ENCODE data around the gene ASIC2. TPM values are rescaled to one million over a fixed set of nuclear protein-coding genes. Genes with fewer than 3 reads are reported as not detected.
"Not testable (repeated sequence)": the region's sequence is repeated elsewhere in the genome, so short reads cannot be mapped to it uniquely, and the experiment has no call there.

ASIC2 gene
- total and polyA plus RNA-seq, 7 donors = under 0.01 to 0.60 (median 0.19) TPM; not detected in 3

- WGBS, 2 donors = 69 to 70% methylated on average over 4 of the region's 4 CpGs
- Histone ChIP-seq H3K36me3 (no peaks in the 10 kb centered on the region), H3K27me3 (no peaks in the 10 kb centered on the region), H3K4me1 (no peaks in the 10 kb centered on the region), H3K4me3 (no peak overlapping the region), H3K9me3 (no peaks in the 10 kb centered on the region), H3K27ac (no peak overlapping the region)
- intact Hi-C loops (cut with DNase I) = no loop called here
- no peak for DNase-seq
- no peak for TF ChIP-seq EP300 (IDR thresholded peaks at IDR 0.05)
- TF ChIP-seq POLR2A (IDR thresholded peaks at IDR 0.05) = no peak
- TF ChIP-seq POLR2AphosphoS5 (IDR thresholded peaks at IDR 0.05) = no peak
- TF ChIP-seq, protein P1, sequence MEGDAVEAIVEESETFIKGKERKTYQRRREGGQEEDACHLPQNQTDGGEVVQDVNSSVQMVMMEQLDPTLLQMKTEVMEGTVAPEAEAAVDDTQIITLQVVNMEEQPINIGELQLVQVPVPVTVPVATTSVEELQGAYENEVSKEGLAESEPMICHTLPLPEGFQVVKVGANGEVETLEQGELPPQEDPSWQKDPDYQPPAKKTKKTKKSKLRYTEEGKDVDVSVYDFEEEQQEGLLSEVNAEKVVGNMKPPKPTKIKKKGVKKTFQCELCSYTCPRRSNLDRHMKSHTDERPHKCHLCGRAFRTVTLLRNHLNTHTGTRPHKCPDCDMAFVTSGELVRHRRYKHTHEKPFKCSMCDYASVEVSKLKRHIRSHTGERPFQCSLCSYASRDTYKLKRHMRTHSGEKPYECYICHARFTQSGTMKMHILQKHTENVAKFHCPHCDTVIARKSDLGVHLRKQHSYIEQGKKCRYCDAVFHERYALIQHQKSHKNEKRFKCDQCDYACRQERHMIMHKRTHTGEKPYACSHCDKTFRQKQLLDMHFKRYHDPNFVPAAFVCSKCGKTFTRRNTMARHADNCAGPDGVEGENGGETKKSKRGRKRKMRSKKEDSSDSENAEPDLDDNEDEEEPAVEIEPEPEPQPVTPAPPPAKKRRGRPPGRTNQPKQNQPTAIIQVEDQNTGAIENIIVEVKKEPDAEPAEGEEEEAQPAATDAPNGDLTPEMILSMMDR (IDR thresholded peaks at IDR 0.05) = no peak
These were observed 317.0 kb downstream of the ASIC2 start for GRCh38 chr17:32976131-32976530.

GRCh38 chr17:32971171-32971570 lies 321.9 kb downstream of the ASIC2 start:
- Histone ChIP-seq H3K36me3 (no peaks in the 10 kb centered on the region), H3K27me3 (no peaks in the 10 kb centered on the region), H3K4me1 (no peaks in the 10 kb centered on the region), H3K9me3 (no peaks in the 10 kb centered on the region), H3K4me3 (no peak overlapping the region), H3K27ac (no peak overlapping the region)
- intact Hi-C loops (cut with DNase I) = no loop called here
- TF ChIP-seq EP300 (IDR thresholded peaks at IDR 0.05) (no peak), POLR2A (IDR thresholded peaks at IDR 0.05) (no peak), POLR2AphosphoS5 (IDR thresholded peaks at IDR 0.05) (no peak)
- TF ChIP-seq, protein P1 (IDR thresholded peaks at IDR 0.05) = no peak
- no peak for DNase-seq
- WGBS, 2 donors = 15 to 37% methylated on average over 1 of the region's 1 CpG

DNA sequence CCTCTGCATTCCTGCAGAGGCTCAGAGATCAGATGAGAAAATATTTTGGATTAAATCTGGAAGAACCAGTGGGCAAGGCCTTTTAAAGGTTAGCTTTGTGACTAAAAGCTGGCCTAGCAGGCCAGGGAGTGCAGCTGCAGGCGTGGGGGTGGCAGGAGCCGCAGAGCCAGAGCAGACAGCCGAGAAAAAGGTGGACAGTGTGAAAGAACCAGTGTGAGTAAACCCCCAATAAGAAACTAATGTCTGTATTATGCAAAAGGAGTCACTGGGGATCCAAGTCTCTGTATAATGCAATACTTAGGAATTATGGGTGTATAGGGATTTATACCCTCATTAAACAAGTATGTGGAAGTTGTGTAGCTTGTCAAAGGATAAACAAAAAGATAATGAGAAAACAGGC lies 322.8 kb downstream of the ASIC2 start:
- no peak overlapping the region for H3K27ac ChIP-seq
- no peaks in the 10 kb centered on the region for H3K27me3 ChIP-seq
- DNase-seq = no peak
- H3K36me3 ChIP-seq = no peaks in the 10 kb centered on the region
- WGBS, 2 donors = 52 to 68% methylated on average over 3 of the region's 3 CpGs
- TF ChIP-seq, protein P1 (IDR thresholded peaks at IDR 0.05) = no peak
- TF ChIP-seq EP300 (IDR thresholded peaks at IDR 0.05) (no peak), POLR2AphosphoS5 (IDR thresholded peaks at IDR 0.05) (no peak), POLR2A (IDR thresholded peaks at IDR 0.05) (no peak)
- intact Hi-C loops (cut with DNase I) = no loop called here
- H3K9me3 ChIP-seq = no peaks in the 10 kb centered on the region
- H3K4me3 ChIP-seq = no peak overlapping the region
- no peaks in the 10 kb centered on the region for H3K4me1 ChIP-seq

- 76 to 82% methylated on average over 4 of the region's 4 CpGs for WGBS, 2 donors
- H3K27ac ChIP-seq; H3K4me1 ChIP-seq; H3K4me3 ChIP-seq; intact Hi-C loops (cut with DNase I); H3K27me3 ChIP-seq; H3K9me3 ChIP-seq; H3K36me3 ChIP-seq; DNase-seq: not testable (repeated sequence)
These were observed 323.9 kb downstream of the ASIC2 start for GRCh38 chr17:32969231-32969630.

GRCh38 chr17:32964541-32964940 lies 328.6 kb downstream of the ASIC2 start:
- no peak for TF ChIP-seq POLR2AphosphoS5 (IDR thresholded peaks at IDR 0.05)
- TF ChIP-seq EP300 (IDR thresholded peaks at IDR 0.05) = no peak
- no peak for TF ChIP-seq POLR2A (IDR thresholded peaks at IDR 0.05)
- TF ChIP-seq, protein P1 (IDR thresholded peaks at IDR 0.05) = no peak
- no peaks in the 10 kb centered on the region for H3K4me1 ChIP-seq
- WGBS, 2 donors = 82 to 83% methylated on average over 11 of the region's 11 CpGs

More at GRCh38 chr17:32964541-32964940, 328.6 kb downstream of the ASIC2 start:
- Histone ChIP-seq H3K27ac (no peak overlapping the region), H3K27me3 (no peaks in the 10 kb centered on the region), H3K36me3 (no peaks in the 10 kb centered on the region), H3K9me3 (no peaks in the 10 kb centered on the region), H3K4me3 (no peak overlapping the region)
- intact Hi-C loops (cut with DNase I) = no loop called here
- DNase-seq = no peak

All from sigmoid colon (tissue), 7 donors.